Transverse colon (tissue), 4 donors: ENCODE measurements around the gene MROH2A. TPM values are rescaled to one million over a fixed set of nuclear protein-coding genes. Genes with fewer than 3 reads are reported as not detected.

ENCODE experiments used
- DNase-seq: peaks from one replicate; pipeline ENCODE4 v3.0.0-alpha.2; 2019
- H3K27ac ChIP-seq, 4 donors: fragments of 200-600 bp; sonication (generic); 2 replicates each; pipeline ENCODE4 v1.5.1; 2016 to 2018; ENCODE audit warnings: inconsistent platforms in 4 of 4
- H3K27me3 ChIP-seq: fragments of 200-600 bp; sonication (generic); 2 replicates; pipeline ENCODE4 v1.5.1; 2017; ENCODE audit warnings: inconsistent platforms
- H3K36me3 ChIP-seq, 4 donors: fragments of 200-600 bp; sonication (generic); 2 replicates each; pipeline ENCODE4 v1.5.1; 2017 to 2019; ENCODE audit warnings: inconsistent platforms in 4 of 4
- H3K4me1 ChIP-seq, 4 donors: fragments of 200-600 bp; sonication (generic); 2 replicates each; pipeline ENCODE4 v1.5.1; 2017 to 2020; ENCODE audit warnings: inconsistent platforms in 4 of 4
- H3K4me3 ChIP-seq, 4 donors: fragments of 200-600 bp; sonication (generic); 1 replicate in 1 of 4; 2 replicates in 3 of 4; pipeline versions ENCODE4 v1.5.1 to v1.6.1; 2017 to 2019; ENCODE audit warnings: inconsistent platforms in 4 of 4
- H3K9me3 ChIP-seq, 2 donors: fragments of 200-600 bp; sonication (generic); 2 replicates each; pipeline ENCODE4 v1.5.1; 2017 to 2019; ENCODE audit warnings: inconsistent platforms in 2 of 2
- CTCF ChIP-seq, 5 experiments: fragments of 200-600 bp in 3 of 5; fragments of 450-650 bp in 2 of 5; sonication (generic) in 3 of 5; IDR thresholded peaks; 1 replicate in 2 of 5; 2 replicates in 3 of 5; pipeline ENCODE4 v1.5.1; 2016 to 2017; ENCODE audit warnings: antibody characterized with exemption in 5 of 5, inconsistent platforms in 3 of 5, mild to moderate bottlenecking in 2 of 5, moderate library complexity in 1 of 5
- EP300 ChIP-seq: sonication (generic); formaldehyde crosslinking; IDR thresholded peaks from one replicate; pipeline ENCODE4 v1.6.1; 2017; ENCODE audit warnings: antibody characterized with exemption, low read depth
- POLR2A ChIP-seq: fragments of 450-650 bp; IDR thresholded peaks from one replicate; pipeline ENCODE4 v1.6.1; 2016; ENCODE audit warnings: antibody characterized with exemption, mild to moderate bottlenecking, moderate library complexity
- POLR2AphosphoS5 ChIP-seq, 3 donors: sonication (generic); formaldehyde crosslinking; IDR thresholded peaks; one replicate each; pipeline ENCODE4 v1.6.1; 2016; ENCODE audit warnings: antibody characterized with exemption in 3 of 3
- WGBS, 2 donors: methylation state at CpG; one replicate each; pipeline ENCODE4 v1.1.5; 2018; ENCODE audit warnings: low coverage in 1 of 2; 5-methylcytosine and 5-hydroxymethylcytosine counted together
- in situ Hi-C, 4 donors: fragments of 200-750 bp; cut with MboI; loops; one replicate each; pipeline versions ENCODE4 v1.15.0 to v1.15.1; 2017; ENCODE audit warnings: low sequenced_read_pairs in 3 of 4, low pct_ligation_motif_present in 1 of 4, low pct_unique_long_range_greater_than_20kb in 1 of 4
- intact Hi-C: fragments of 100-400 bp; cut with DNase I; formaldehyde crosslinking; loops from one replicate; pipeline ENCODE4 v1.15.1; 2023; ENCODE audit warnings: low total_unique reads
- total RNA-seq, 4 donors: library from RNA; depleted of rRNA; stranded (reverse); fragments of >200 nt; gene quantifications; one replicate each; pipeline ENCODE4 v1.1.0, GENCODE V29; 2016

The MROH2A gene
- total RNA-seq, 4 donors from 2014 or later, result 0.14 TPM; not detected in 3

DNA sequence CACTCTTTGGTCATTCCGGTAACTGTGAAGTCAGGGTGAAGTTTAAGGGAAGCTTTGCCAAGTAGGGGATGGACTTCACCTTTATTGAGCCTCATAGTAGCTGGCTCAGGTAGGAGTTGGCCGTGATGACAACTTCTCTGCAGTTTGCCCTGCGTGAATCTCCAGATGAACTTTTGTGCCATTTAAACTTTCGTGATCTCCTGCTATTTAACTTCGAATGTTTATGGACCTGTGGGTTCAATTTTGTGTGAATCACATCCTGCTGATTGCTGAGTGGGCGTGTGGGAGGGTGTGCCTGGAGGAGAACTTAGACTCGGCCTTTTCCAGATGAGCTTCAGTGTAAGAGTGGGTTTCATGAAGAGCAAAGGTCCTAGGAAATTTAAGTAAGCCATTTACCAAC, 13.9 kb upstream of the MROH2A start:
- 41% methylated on average over 7 of the region's 7 CpGs; no CpG with 5 or more reads in 1 of the 2 donors for WGBS, 2 donors
- intact Hi-C loops (no loop called here), in situ Hi-C loops (no loop called here)
- Histone ChIP-seq H3K36me3 (no peaks in the 10 kb centered on the region), H3K4me3 (no peak overlapping the region), H3K27ac (peak overlapping the region in 1 of 4 donors; percentile 46), H3K27me3 (no peaks in the 10 kb centered on the region), H3K9me3 (no peaks in the 10 kb centered on the region), H3K4me1 (peaks cover 0 to 20% (median 7%) of the 10 kb centered on the region in 4 donors)
- TF ChIP-seq POLR2AphosphoS5 (IDR thresholded peaks at IDR 0.05), result peak in 1 of 3 donors; percentile 36
- no peak for TF ChIP-seq POLR2A
- TF ChIP-seq EP300, result no peak
- no peak for TF ChIP-seq CTCF (IDR thresholded peaks at IDR 0.05)
- DNase-seq, result peak; percentile 34

- no peak for TF ChIP-seq EP300
- TF ChIP-seq POLR2A, result no peak
- TF ChIP-seq CTCF (IDR thresholded peaks at IDR 0.05), result no peak
- TF ChIP-seq POLR2AphosphoS5 (IDR thresholded peaks at IDR 0.05), result no peak
- Histone ChIP-seq H3K4me1 (peaks cover 0 to 15% (median 6%) of the 10 kb centered on the region in 4 donors), H3K9me3 (no peaks in the 10 kb centered on the region), H3K27me3 (no peaks in the 10 kb centered on the region), H3K36me3 (no peaks in the 10 kb centered on the region), H3K27ac (peak overlapping the region in 1 of 4 donors; percentile 46), H3K4me3 (no peak overlapping the region)
- WGBS, 2 donors, result 49 to 73% methylated on average over 2 to 3 of the region's 3 CpGs
- intact Hi-C loops (no loop called here), in situ Hi-C loops (no loop called here)
- no peak for DNase-seq
Measured at GRCh38 chr2:233764761-233765160, 13.4 kb upstream of the MROH2A start.

DNA sequence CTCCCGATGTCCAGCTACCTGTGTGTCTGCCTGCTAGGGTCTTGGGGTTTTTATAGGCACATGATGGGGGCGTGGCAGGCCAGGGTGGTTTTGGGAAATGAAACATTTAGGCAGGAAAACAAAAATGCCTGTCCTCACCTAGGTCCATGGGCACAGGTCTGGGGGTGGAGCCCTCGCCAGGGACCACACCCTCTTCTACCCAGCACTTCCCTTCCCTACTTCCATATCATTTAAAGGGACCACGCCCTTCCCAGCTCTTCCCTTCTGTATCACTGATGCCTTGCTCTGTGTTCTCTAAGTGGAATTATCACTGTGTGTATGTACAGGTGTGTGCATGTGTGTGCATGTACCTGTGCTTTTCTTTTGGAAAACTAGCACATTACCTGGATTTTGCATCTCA, 11.7 kb upstream of the MROH2A start:
- 50 to 68% methylated on average over 1 to 4 of the region's 4 CpGs for WGBS, 2 donors
- in situ Hi-C loops (no loop called here), intact Hi-C loops (no loop called here)
- Histone ChIP-seq H3K4me3 (no peak overlapping the region), H3K27ac (no peak overlapping the region), H3K36me3 (no peaks in the 10 kb centered on the region), H3K4me1 (peaks cover 0 to 14% (median 4%) of the 10 kb centered on the region in 4 donors), H3K27me3 (no peaks in the 10 kb centered on the region), H3K9me3 (no peaks in the 10 kb centered on the region)
- TF ChIP-seq POLR2AphosphoS5 (IDR thresholded peaks at IDR 0.05), result no peak
- TF ChIP-seq CTCF (IDR thresholded peaks at IDR 0.05), result no peak
- TF ChIP-seq POLR2A, result no peak
- peak; percentile 27 for DNase-seq

- in situ Hi-C loops, result no loop called here
Measured at GRCh38 chr2:233768076-233768475, 10.1 kb upstream of the MROH2A start.

More at GRCh38 chr2:233768076-233768475, 10.1 kb upstream of the MROH2A start:
- Histone ChIP-seq H3K36me3 (no peaks in the 10 kb centered on the region), H3K27me3 (no peaks in the 10 kb centered on the region), H3K9me3 (no peaks in the 10 kb centered on the region), H3K4me1 (peaks cover 0 to 14% (median 4%) of the 10 kb centered on the region in 4 donors), H3K4me3 (no peak overlapping the region), H3K27ac (no peak overlapping the region)
- TF ChIP-seq POLR2A, result no peak
- TF ChIP-seq EP300, result no peak
- no peak for TF ChIP-seq POLR2AphosphoS5 (IDR thresholded peaks at IDR 0.05)
- no peak for TF ChIP-seq CTCF (IDR thresholded peaks at IDR 0.05)
- intact Hi-C loops, result no loop called here
- 86 to 96% methylated on average over 4 of the region's 4 CpGs for WGBS, 2 donors
- DNase-seq, result no peak
